Neuronal stem cell (in vitro differentiated cells): ENCODE results near the gene TIMP4.

Experiments used
- DNase-seq: peaks from one replicate; pipeline ENCODE4 v3.0.0-alpha.2; 2013; ENCODE audit warnings: low spot score
- H2AFZ ChIP-seq: one replicate; pipeline ENCODE4 v1.6.1; 2013; ENCODE audit warnings: mild to moderate bottlenecking, low read length, inconsistent platforms
- H2AK5ac ChIP-seq: 2 replicates; pipeline ENCODE4 v1.6.1; 2013; ENCODE audit warnings: low read depth, mild to moderate bottlenecking, inconsistent platforms, low read length, moderate library complexity, mixed read lengths
- H2BK120ac ChIP-seq: 2 replicates; pipeline ENCODE4 v1.6.1; 2013; ENCODE audit warnings: low read depth, mild to moderate bottlenecking, inconsistent platforms, low read length, moderate library complexity, mixed read lengths
- H2BK12ac ChIP-seq: one replicate; pipeline ENCODE4 v1.6.1; 2013; ENCODE audit warnings: low read length, inconsistent platforms
- H2BK15ac ChIP-seq: 2 replicates; pipeline ENCODE4 v1.6.1; 2013; ENCODE audit warnings: mild to moderate bottlenecking, low read length, inconsistent platforms, mixed read lengths
- H2BK5ac ChIP-seq: one replicate; pipeline ENCODE4 v1.6.1; 2013; ENCODE audit warnings: inconsistent platforms, mild to moderate bottlenecking, low read length, moderate library complexity
- H3K14ac ChIP-seq: one replicate; pipeline ENCODE4 v1.6.1; 2013; ENCODE audit warnings: low read length, inconsistent platforms
- H3K18ac ChIP-seq: 2 replicates; pipeline ENCODE4 v1.6.1; 2013; ENCODE audit warnings: low read length, inconsistent platforms
- H3K23ac ChIP-seq: 2 replicates; pipeline ENCODE4 v1.6.1; 2013; ENCODE audit warnings: low read depth, mild to moderate bottlenecking, mixed read lengths, low read length, inconsistent platforms; ENCODE audit not compliant: poor library complexity
- H3K27ac ChIP-seq: replicated peaks from 3 replicates; pipeline ENCODE4 v1.5.1; 2013; ENCODE audit warnings: low read length, inconsistent platforms
- H3K27me3 ChIP-seq, 3 experiments: 2 replicates each; pipeline ENCODE4 v1.6.1; 2013; ENCODE audit warnings: low read length in 3 of 3, mild to moderate bottlenecking in 2 of 3, inconsistent platforms in 1 of 3, low read depth in 1 of 3, mixed read lengths in 1 of 3, moderate library complexity in 1 of 3; ENCODE audit not compliant: control insufficient read depth in 3 of 3, insufficient read depth in 3 of 3
- H3K36me3 ChIP-seq, 2 donors: replicated peaks in 1 of 2; 2 replicates each; pipeline ENCODE4 v1.6.1; 2013; ENCODE audit warnings: low read length in 2 of 2; ENCODE audit not compliant: control insufficient read depth in 2 of 2, insufficient read depth in 2 of 2
- H3K4ac ChIP-seq: 2 replicates; pipeline ENCODE4 v1.6.1; 2013; ENCODE audit warnings: inconsistent platforms, mild to moderate bottlenecking, low read length, moderate library complexity
- H3K4me1 ChIP-seq, 2 donors: 1 replicate in 1 of 2; 2 replicates in 1 of 2; pipeline ENCODE4 v1.6.1; 2013; ENCODE audit warnings: low read length in 2 of 2, low read depth in 1 of 2; ENCODE audit not compliant: control insufficient read depth in 2 of 2, insufficient read depth in 1 of 2
- H3K4me2 ChIP-seq: one replicate; pipeline ENCODE4 v1.6.1; 2013; ENCODE audit warnings: mild to moderate bottlenecking, low read length, inconsistent platforms; ENCODE audit not compliant: insufficient read depth, poor library complexity, severe bottlenecking
- H3K4me3 ChIP-seq, 2 donors: 2 replicates each; pipeline ENCODE4 v1.5.1; 2013; ENCODE audit warnings: low read length in 2 of 2, mild to moderate bottlenecking in 2 of 2, inconsistent platforms in 1 of 2, moderate library complexity in 1 of 2
- H3K79me1 ChIP-seq: one replicate; pipeline ENCODE4 v1.6.1; 2013; ENCODE audit warnings: low read depth, mild to moderate bottlenecking, inconsistent platforms, low read length, moderate library complexity
- H3K9ac ChIP-seq: one replicate; pipeline ENCODE4 v1.6.1; 2013; ENCODE audit warnings: mild to moderate bottlenecking, low read depth, low read length, inconsistent platforms; ENCODE audit not compliant: poor library complexity
- H3K9me3 ChIP-seq, 2 donors: replicated peaks in 1 of 2; 2 replicates each; pipeline versions ENCODE3 to v1.6.1; 2013; ENCODE audit warnings: low read length in 2 of 2, mild to moderate bottlenecking in 2 of 2, inconsistent platforms in 1 of 2, low read depth in 1 of 2, mixed read lengths in 1 of 2, moderate library complexity in 1 of 2; ENCODE audit not compliant: control insufficient read depth in 2 of 2, insufficient read depth in 1 of 2
- H4K8ac ChIP-seq: one replicate; pipeline ENCODE4 v1.6.1; 2013; ENCODE audit warnings: low read depth, mild to moderate bottlenecking, inconsistent platforms, low read length, moderate library complexity
- H4K91ac ChIP-seq: one replicate; pipeline ENCODE4 v1.6.1; 2013; ENCODE audit warnings: low read length, low read depth, mild to moderate bottlenecking, inconsistent platforms; ENCODE audit not compliant: poor library complexity
- WGBS, 2 donors: extraction: QIAGEN DNeasy Blood & Tissue Kit; methylation state at CpG; one replicate each; pipeline ENCODE4 v1.1.7; 2013; ENCODE audit warnings: missing lambda C conversion rate in 2 of 2, mixed read lengths in 1 of 2; ENCODE audit not compliant: insufficient read length in 2 of 2, insufficient replicate concordance in 1 of 2; ENCODE audit errors: extremely low coverage in 2 of 2; 5-methylcytosine and 5-hydroxymethylcytosine counted together

The TIMP4 gene

GRCh38 chr3:12142476-12142875, 16.2 kb downstream of the TIMP4 start:
- Histone ChIP-seq H3K27ac (no peak overlapping the region), H3K14ac (no peak overlapping the region), H3K4me1 (peaks cover 0 to 1% of the 10 kb centered on the region in 2 donors), H2BK12ac (no peak overlapping the region), H2BK5ac (no peak overlapping the region), H4K8ac (no peak overlapping the region), H3K4ac (no peak overlapping the region), H2BK120ac (no peak overlapping the region), H3K9ac (no peak overlapping the region), H3K23ac (no peak overlapping the region), H4K91ac (no peak overlapping the region), H3K79me1 (no peaks in the 10 kb centered on the region), H3K27me3 (no peaks in the 10 kb centered on the region), H3K18ac (no peak overlapping the region), H3K9me3 (no peaks in the 10 kb centered on the region), H3K4me2 (no peak overlapping the region), H2BK15ac (no peak overlapping the region), H3K4me3 (no peak overlapping the region), H3K36me3 (no peaks in the 10 kb centered on the region), H2AK5ac (no peak overlapping the region), H2AFZ (no peak overlapping the region)
- no CpG with 5 or more reads among the region's 4 CpGs for WGBS, 2 donors
- DNase-seq = no peak

- Histone ChIP-seq H3K27me3 (no peaks in the 10 kb centered on the region), H2BK5ac (no peak overlapping the region), H2AK5ac (no peak overlapping the region), H2BK12ac (no peak overlapping the region), H4K8ac (no peak overlapping the region), H3K4me2 (no peak overlapping the region), H2BK15ac (no peak overlapping the region), H3K27ac (no peak overlapping the region), H3K9me3 (no peaks in the 10 kb centered on the region), H2AFZ (no peak overlapping the region), H3K4me1 (peaks cover 0 to 1% of the 10 kb centered on the region in 2 donors), H3K14ac (no peak overlapping the region), H3K23ac (no peak overlapping the region), H3K18ac (no peak overlapping the region), H4K91ac (no peak overlapping the region), H3K79me1 (no peaks in the 10 kb centered on the region), H3K4me3 (no peak overlapping the region), H3K9ac (no peak overlapping the region), H3K4ac (no peak overlapping the region), H3K36me3 (no peaks in the 10 kb centered on the region), H2BK120ac (no peak overlapping the region)
- no CpG with 5 or more reads among the region's 1 CpG for WGBS, 2 donors
- DNase-seq = no peak
Observed at GRCh38 chr3:12141350-12141749, 17.4 kb downstream of the TIMP4 start.

GRCh38 chr3:12139111-12139511, 19.6 kb downstream of the TIMP4 start:
- Histone ChIP-seq H3K9ac (no peak overlapping the region), H3K27me3 (no peaks in the 10 kb centered on the region), H3K4ac (no peak overlapping the region), H2BK12ac (no peak overlapping the region), H3K36me3 (no peaks in the 10 kb centered on the region), H3K23ac (no peak overlapping the region), H2BK120ac (no peak overlapping the region), H3K9me3 (no peaks in the 10 kb centered on the region), H3K4me1 (peaks cover 0 to 1% of the 10 kb centered on the region in 2 donors), H4K8ac (no peak overlapping the region), H3K18ac (no peak overlapping the region), H2BK5ac (no peak overlapping the region), H3K4me3 (no peak overlapping the region), H3K4me2 (no peak overlapping the region), H3K79me1 (no peaks in the 10 kb centered on the region), H2AK5ac (no peak overlapping the region), H3K14ac (no peak overlapping the region), H2AFZ (no peak overlapping the region), H2BK15ac (no peak overlapping the region), H4K91ac (no peak overlapping the region), H3K27ac (no peak overlapping the region)
- DNase-seq = peak; percentile 36
- WGBS, 2 donors = no CpG with 5 or more reads among the region's 5 CpGs

GRCh38 chr3:12138044-12138443, 20.7 kb downstream of the TIMP4 start:
- H3K14ac ChIP-seq = no peak overlapping the region
- no peak overlapping the region for H2AK5ac ChIP-seq
- no peaks in the 10 kb centered on the region for H3K9me3 ChIP-seq
- no peak overlapping the region for H3K4me2 ChIP-seq
- no CpG with 5 or more reads among the region's 1 CpG for WGBS, 2 donors
- H2BK5ac ChIP-seq = no peak overlapping the region
- H3K27me3 ChIP-seq = no peaks in the 10 kb centered on the region
- no peak overlapping the region for H4K91ac ChIP-seq
- H3K9ac ChIP-seq = no peak overlapping the region
- H3K27ac ChIP-seq = no peak overlapping the region
- H2BK15ac ChIP-seq = no peak overlapping the region
- no peak overlapping the region for H3K4ac ChIP-seq
- H2BK12ac ChIP-seq = no peak overlapping the region
- no peak overlapping the region for H3K23ac ChIP-seq
- H3K36me3 ChIP-seq = no peaks in the 10 kb centered on the region
- no peaks in the 10 kb centered on the region for H3K79me1 ChIP-seq
- H2BK120ac ChIP-seq = no peak overlapping the region
- no peak overlapping the region for H3K18ac ChIP-seq
- peaks cover 0 to 1% of the 10 kb centered on the region in 2 donors for H3K4me1 ChIP-seq
- no peak overlapping the region for H3K4me3 ChIP-seq
- no peak overlapping the region for H2AFZ ChIP-seq
- DNase-seq = peak; percentile 18
- H4K8ac ChIP-seq = no peak overlapping the region
